GM18526 (cell line): ENCODE results near the gene STARD3NL.

Experiments
- POLR2A ChIP-seq: IDR thresholded peaks from 3 replicates; pipeline ENCODE4 v1.6.1; 2011; ENCODE audit not compliant: insufficient read length; ENCODE audit errors: extremely low read depth

STARD3NL gene

DNA sequence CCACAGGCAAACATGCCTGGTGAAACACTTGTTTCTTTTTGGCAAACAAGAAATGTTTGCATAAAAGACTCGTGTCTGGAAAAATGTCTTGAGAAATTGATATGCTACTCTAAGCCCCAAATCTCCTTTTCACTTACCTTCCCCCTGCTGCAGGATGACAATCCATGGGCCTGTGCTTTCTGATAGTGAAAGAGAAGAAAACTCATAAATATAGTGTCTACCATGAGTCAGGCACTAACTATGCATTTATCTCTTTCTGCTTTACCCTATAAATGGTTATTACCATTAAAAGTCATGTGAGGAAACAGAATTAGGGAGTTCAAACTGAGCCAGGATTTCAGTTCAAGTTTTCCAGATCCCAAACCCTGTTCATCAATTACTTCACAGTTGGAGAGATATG lies 102.0 kb downstream of the STARD3NL start:
- TF ChIP-seq POLR2A, result no peak
